Nephron (organoid): Measurements from ENCODE around the gene RREB1.

Source experiments
- H3K27ac Mint-ChIP-seq, 3 experiments: 2 replicates each; pipeline ENCODE4 v1.8.0; 2020; ENCODE audit warnings: mixed read lengths in 3 of 3, mild to moderate bottlenecking in 2 of 3, moderate library complexity in 1 of 3
- H3K27me3 Mint-ChIP-seq: 2 replicates; pipeline ENCODE4 v1.8.0; 2021; ENCODE audit warnings: low read depth, mild to moderate bottlenecking, moderate library complexity, mixed read lengths
- H3K36me3 Mint-ChIP-seq: 2 replicates; pipeline ENCODE4 v1.8.0; 2020; ENCODE audit warnings: low read depth, mixed read lengths
- H3K4me1 Mint-ChIP-seq: 2 replicates; pipeline ENCODE4 v1.8.0; 2020; ENCODE audit warnings: mixed read lengths
- H3K4me3 Mint-ChIP-seq, 3 experiments: 2 replicates each; pipeline ENCODE4 v1.8.0; 2020; ENCODE audit warnings: mild to moderate bottlenecking in 3 of 3, mixed read lengths in 3 of 3, moderate library complexity in 2 of 3
- H3K9me3 Mint-ChIP-seq: 2 replicates; pipeline ENCODE4 v1.8.0; 2020; ENCODE audit warnings: mixed read lengths
- TF ChIP-seq, protein P1 (sequence below), 3 experiments: fragments of 200-600 bp; sonication (generic); IDR thresholded peaks; one replicate each; pipeline ENCODE4 v1.5.0; 2021; ENCODE audit warnings: antibody characterized with exemption in 3 of 3; ENCODE audit not compliant: unreplicated experiment in 3 of 3

The RREB1 gene

DNA sequence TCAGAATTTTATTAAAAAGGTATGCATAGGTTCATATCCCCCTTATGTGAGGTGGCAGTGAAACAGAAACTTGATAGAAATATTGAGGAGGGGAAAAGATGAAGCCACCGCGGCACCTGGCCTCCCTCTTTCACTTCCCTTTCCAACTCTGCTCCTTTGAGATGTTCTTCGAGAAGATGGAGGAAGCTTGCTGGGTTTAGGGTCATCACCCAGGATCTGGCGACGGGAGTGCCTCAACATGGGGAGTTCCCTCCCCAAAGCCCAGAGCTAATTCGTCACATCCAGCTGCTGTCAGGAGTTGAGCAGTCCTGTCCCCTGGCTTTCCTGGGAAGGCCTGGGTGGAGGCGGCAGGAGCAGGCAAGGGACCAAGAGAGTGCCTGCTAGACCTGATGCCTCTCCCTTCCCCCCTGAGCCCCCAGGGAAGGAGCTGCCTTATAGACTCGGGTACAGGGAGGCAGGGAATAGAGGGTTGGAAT is 29.1 kb downstream of the RREB1 start:
- Mint-ChIP-seq H3K27me3 (no peaks in the 10 kb centered on the region), H3K36me3 (no peaks in the 10 kb centered on the region), H3K4me1 (peaks cover 56% of the 10 kb centered on the region), H3K9me3 (no peaks in the 10 kb centered on the region), H3K27ac (peak overlapping the region; percentile 72 to 82 (median 78)), H3K4me3 (no peak overlapping the region)
- TF ChIP-seq, protein P1, sequence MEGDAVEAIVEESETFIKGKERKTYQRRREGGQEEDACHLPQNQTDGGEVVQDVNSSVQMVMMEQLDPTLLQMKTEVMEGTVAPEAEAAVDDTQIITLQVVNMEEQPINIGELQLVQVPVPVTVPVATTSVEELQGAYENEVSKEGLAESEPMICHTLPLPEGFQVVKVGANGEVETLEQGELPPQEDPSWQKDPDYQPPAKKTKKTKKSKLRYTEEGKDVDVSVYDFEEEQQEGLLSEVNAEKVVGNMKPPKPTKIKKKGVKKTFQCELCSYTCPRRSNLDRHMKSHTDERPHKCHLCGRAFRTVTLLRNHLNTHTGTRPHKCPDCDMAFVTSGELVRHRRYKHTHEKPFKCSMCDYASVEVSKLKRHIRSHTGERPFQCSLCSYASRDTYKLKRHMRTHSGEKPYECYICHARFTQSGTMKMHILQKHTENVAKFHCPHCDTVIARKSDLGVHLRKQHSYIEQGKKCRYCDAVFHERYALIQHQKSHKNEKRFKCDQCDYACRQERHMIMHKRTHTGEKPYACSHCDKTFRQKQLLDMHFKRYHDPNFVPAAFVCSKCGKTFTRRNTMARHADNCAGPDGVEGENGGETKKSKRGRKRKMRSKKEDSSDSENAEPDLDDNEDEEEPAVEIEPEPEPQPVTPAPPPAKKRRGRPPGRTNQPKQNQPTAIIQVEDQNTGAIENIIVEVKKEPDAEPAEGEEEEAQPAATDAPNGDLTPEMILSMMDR (IDR thresholded peaks at IDR 0.05; ENCODE audit: unreplicated experiment in 3 of 3), result no peak

DNA sequence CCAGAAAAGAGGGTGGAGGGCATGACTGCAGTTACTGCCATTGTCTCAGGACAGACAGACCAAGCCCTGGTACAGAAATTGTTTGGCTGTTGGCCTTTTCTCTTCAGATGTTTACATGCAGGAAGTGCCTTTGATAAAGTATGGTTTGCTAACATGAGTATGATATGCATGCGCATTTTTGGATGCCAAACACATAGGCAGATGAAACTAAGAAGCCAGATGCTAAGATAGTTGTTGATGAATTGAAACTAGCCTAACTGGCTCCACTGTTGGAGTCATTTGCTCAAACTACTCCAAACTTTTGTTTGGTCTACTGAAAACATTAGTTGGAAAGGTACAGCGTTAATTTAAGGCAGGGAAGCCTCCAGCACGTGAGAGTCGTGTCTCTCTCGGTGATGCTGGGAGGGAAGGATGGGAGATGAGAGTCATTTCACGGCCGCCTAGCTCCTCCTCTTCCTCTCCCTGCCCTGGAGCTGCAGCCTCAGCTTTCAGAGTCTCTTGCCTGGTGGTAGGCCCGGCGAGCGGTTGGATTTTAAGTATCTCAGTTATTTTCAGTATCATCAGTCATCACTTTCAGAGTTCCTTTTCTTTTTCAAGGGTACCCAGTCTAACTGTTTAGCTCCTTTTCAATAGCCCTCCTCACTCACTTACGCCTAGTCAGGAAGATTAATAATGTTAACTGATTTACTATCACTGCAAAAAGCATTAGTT is 29.7 kb downstream of the RREB1 start:
- Mint-ChIP-seq H3K27ac (peak overlapping the region; percentile 72 to 82 (median 78)), H3K9me3 (no peaks in the 10 kb centered on the region), H3K4me1 (peaks cover 56% of the 10 kb centered on the region), H3K36me3 (no peaks in the 10 kb centered on the region), H3K27me3 (no peaks in the 10 kb centered on the region), H3K4me3 (peak overlapping the region; percentile 29 to 67 (median 66))
- TF ChIP-seq, protein P1 (IDR thresholded peaks at IDR 0.05; ENCODE audit: unreplicated experiment in 3 of 3), result no peak

DNA sequence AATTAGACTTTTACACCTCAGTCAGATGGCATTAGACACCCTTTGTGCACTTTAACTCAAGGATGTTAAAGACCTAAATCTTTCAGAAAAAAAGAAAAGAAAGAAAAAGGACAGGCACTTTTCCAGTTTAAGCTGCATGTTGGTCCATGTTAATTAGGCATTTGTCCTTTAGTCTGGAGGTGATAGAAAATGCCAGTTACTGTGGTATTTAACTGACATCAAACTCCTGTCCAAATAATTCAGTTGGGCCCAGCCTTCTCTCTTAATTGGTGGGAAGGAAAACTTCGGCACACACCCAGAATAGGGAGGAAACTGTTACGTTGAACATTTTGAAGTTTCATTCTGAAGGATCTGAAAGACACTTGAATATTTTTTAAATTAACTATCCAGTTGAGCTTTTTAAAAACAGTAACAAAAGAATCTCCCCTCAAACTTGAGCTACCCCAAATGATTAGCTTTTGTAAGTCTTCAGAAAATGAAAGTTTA is 30.3 kb downstream of the RREB1 start:
- Mint-ChIP-seq H3K4me3 (peak overlapping the region in 1 of 3 experiments; percentile 66), H3K27ac (peak overlapping the region; percentile 72 to 82 (median 78)), H3K9me3 (no peaks in the 10 kb centered on the region), H3K4me1 (peaks cover 62% of the 10 kb centered on the region), H3K27me3 (no peaks in the 10 kb centered on the region), H3K36me3 (no peaks in the 10 kb centered on the region)
- TF ChIP-seq, protein P1 (IDR thresholded peaks at IDR 0.05; ENCODE audit: unreplicated experiment in 3 of 3), result no peak

DNA sequence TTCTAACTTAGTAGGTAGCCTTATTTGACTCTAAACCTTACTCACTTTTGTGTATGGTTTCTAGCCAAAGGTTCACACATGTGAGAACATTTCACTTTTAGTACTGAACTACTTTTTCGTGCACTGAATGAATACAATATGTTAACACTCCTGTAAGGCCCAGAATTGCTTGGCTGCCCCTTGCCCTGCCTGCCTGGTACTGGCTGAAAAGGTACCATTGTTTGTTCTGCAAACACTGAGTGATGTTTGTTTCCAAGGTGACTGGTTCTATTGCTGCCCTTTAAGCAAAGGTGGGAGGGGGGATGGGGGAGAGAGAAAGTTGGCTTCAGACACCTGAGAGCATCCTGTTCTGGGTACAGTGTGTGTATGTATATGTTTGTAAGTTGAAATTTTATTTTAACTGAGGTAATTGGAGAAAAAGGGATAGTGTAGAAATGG is 31.2 kb downstream of the RREB1 start:
- Mint-ChIP-seq H3K27ac (peak overlapping the region; percentile 67 to 78 (median 70)), H3K4me3 (peak overlapping the region; percentile 24 to 54 (median 50)), H3K36me3 (no peaks in the 10 kb centered on the region), H3K27me3 (no peaks in the 10 kb centered on the region), H3K9me3 (no peaks in the 10 kb centered on the region), H3K4me1 (peaks cover 68% of the 10 kb centered on the region)
- TF ChIP-seq, protein P1 (IDR thresholded peaks at IDR 0.05; ENCODE audit: unreplicated experiment in 3 of 3), result no peak

DNA sequence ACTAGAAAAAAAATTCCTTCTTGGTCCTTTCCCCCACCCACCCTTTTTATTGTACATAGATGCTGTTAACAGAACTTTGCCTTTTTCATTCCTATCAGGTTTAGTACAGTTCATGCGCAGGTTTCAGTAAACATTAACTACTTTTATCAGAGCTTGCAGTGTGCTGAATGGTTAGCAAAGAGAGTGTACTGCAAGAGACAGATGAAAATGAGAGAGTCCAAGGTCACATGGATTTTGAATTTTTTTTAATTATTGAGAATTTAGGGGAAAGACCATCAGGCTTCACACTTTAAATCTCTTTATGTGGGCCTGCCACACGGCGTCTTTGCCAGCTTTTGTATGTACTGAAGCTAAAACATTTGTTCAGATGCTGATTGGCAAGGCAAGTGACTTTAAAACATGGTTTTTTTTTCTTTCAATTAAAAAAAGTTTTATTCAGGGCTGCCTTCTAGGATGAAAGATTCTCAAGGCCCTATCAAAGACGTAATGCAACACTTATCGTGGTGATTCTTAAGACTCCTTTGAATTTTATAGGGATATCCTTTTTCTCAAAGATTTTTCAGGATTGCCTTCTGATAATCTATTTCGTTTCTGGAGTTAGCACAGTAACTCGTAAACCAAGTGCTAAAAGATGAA is 32.2 kb downstream of the RREB1 start:
- Mint-ChIP-seq H3K4me1 (peaks cover 69% of the 10 kb centered on the region), H3K27ac (peak overlapping the region; percentile 78 to 96 (median 94)), H3K9me3 (no peaks in the 10 kb centered on the region), H3K27me3 (no peaks in the 10 kb centered on the region), H3K4me3 (peak overlapping the region; percentile 80 to 90 (median 88)), H3K36me3 (no peaks in the 10 kb centered on the region)
- TF ChIP-seq, protein P1 (IDR thresholded peaks at IDR 0.05; ENCODE audit: unreplicated experiment in 3 of 3), result no peak
